WTC11 (cell line): ENCODE data around the gene OR10A4. TPM values are rescaled to one million over a fixed set of nuclear protein-coding genes. Genes with fewer than 3 reads are reported as not detected.

Experiments used
- ATAC-seq: fragments of 200-7000 bp; cut with Tn5 transposase; 2 replicates; pipeline ENCODE4 v1.10.0; 2021; ENCODE audit warnings: mild to moderate bottlenecking, moderate library complexity
- Bru-seq: library from RNA; stranded (reverse); fragments of 400-500 nt; gene quantifications from one replicate; lab custom pipeline; 2021; lab: Mats Ljungman, UMichigan
- CTCF ChIA-PET: fragments of 300-600 bp; sonication (Branson Sonifier 250); formaldehyde crosslinking; loops from one replicate; lab custom pipeline; 2021; ENCODE audit warnings: antibody characterized with exemption; lab: Charles Lee
- POLR2A ChIA-PET: fragments of 350-600 bp; sonication (Branson Sonifier 250); formaldehyde crosslinking; loops from one replicate; lab custom pipeline; 2021; ENCODE audit warnings: antibody characterized with exemption; lab: Charles Lee
- DNase-seq: peaks from one replicate; pipeline ENCODE4 v3.0.0; 2021; ENCODE audit warnings: low spot score
- H3K27ac Mint-ChIP-seq: 2 replicates; pipeline ENCODE4 v1.8.0; 2021; ENCODE audit warnings: mixed read lengths
- H3K27me3 Mint-ChIP-seq: 2 replicates; pipeline ENCODE4 v1.8.0; 2021; ENCODE audit warnings: low read depth, mild to moderate bottlenecking, moderate library complexity, mixed read lengths
- H3K36me3 Mint-ChIP-seq: 2 replicates; pipeline ENCODE4 v1.8.0; 2021; ENCODE audit warnings: mixed read lengths
- H3K4me1 Mint-ChIP-seq: 2 replicates; pipeline ENCODE4 v1.8.0; 2022; ENCODE audit warnings: mixed read lengths
- H3K4me3 Mint-ChIP-seq: 2 replicates; pipeline ENCODE4 v1.8.0; 2021; ENCODE audit warnings: mild to moderate bottlenecking, moderate library complexity, mixed read lengths
- H3K9me3 Mint-ChIP-seq: 2 replicates; pipeline ENCODE4 v1.8.0; 2021; ENCODE audit warnings: mixed read lengths
- FOXJ3 ChIP-seq: sonication (generic); formaldehyde crosslinking; IDR thresholded peaks from 2 replicates; pipeline ENCODE4 v1.9.0; 2021; ENCODE audit warnings: missing genetic modification reagents, mild to moderate bottlenecking, borderline replicate concordance
- FOXP1 ChIP-seq: sonication (generic); formaldehyde crosslinking; IDR thresholded peaks from 2 replicates; pipeline ENCODE4 v1.8.0; 2022; ENCODE audit warnings: missing genetic modification reagents, mild to moderate bottlenecking, moderate library complexity, borderline replicate concordance
- GRHL2 ChIP-seq: fragments of 250-450 bp; sonication (Bioruptor Pico); IDR thresholded peaks from 2 replicates; pipeline ENCODE4 v1.8.0; 2022; ENCODE audit warnings: mild to moderate bottlenecking, moderate library complexity; ENCODE audit not compliant: insufficient replicate concordance, severe bottlenecking
- NFYB ChIP-seq: sonication (generic); formaldehyde crosslinking; conservative IDR thresholded peaks from 2 replicates; pipeline ENCODE4 v1.8.0; 2022; ENCODE audit warnings: low read depth, missing genetic modification reagents
- NR1H2 ChIP-seq: sonication (generic); formaldehyde crosslinking; IDR thresholded peaks from 2 replicates; pipeline ENCODE4 v1.9.0; 2021; ENCODE audit warnings: mild to moderate bottlenecking, moderate library complexity, missing genetic modification reagents
- NR2C2 ChIP-seq: sonication (generic); formaldehyde crosslinking; IDR thresholded peaks from 2 replicates; pipeline ENCODE4 v1.8.0; 2022; ENCODE audit warnings: mild to moderate bottlenecking, missing genetic modification reagents
- PRRX2 ChIP-seq: fragments of 250-450 bp; sonication (Bioruptor Pico); IDR thresholded peaks from 2 replicates; pipeline ENCODE4 v1.8.0; 2021; ENCODE audit warnings: mild to moderate bottlenecking
- RELA ChIP-seq: sonication (generic); formaldehyde crosslinking; IDR thresholded peaks from 2 replicates; pipeline ENCODE4 v1.8.1; 2022; ENCODE audit warnings: missing genetic modification reagents, mild to moderate bottlenecking, borderline replicate concordance
- SMAD3 ChIP-seq: sonication (generic); formaldehyde crosslinking; IDR thresholded peaks from 2 replicates; pipeline ENCODE4 v1.8.0; 2022; ENCODE audit warnings: missing genetic modification reagents, mild to moderate bottlenecking, borderline replicate concordance
- SOX15 ChIP-seq: fragments of 250-450 bp; sonication (Bioruptor Pico); IDR thresholded peaks from 2 replicates; pipeline ENCODE4 v1.9.0; 2021; ENCODE audit warnings: mild to moderate bottlenecking
- TEAD4 ChIP-seq: sonication (generic); formaldehyde crosslinking; IDR thresholded peaks from 2 replicates; pipeline ENCODE4 v1.8.0; 2022; ENCODE audit warnings: mild to moderate bottlenecking, missing genetic modification reagents
- ZNF121 ChIP-seq: sonication (generic); formaldehyde crosslinking; IDR thresholded peaks from 2 replicates; pipeline ENCODE4 v1.8.0; 2023; ENCODE audit warnings: missing genetic modification reagents
- ZNF219 ChIP-seq: sonication (generic); formaldehyde crosslinking; IDR thresholded peaks from 2 replicates; pipeline ENCODE4 v1.8.0; 2023; ENCODE audit warnings: missing genetic modification reagents, mild to moderate bottlenecking, borderline replicate concordance
- ZNF232 ChIP-seq: sonication (generic); formaldehyde crosslinking; IDR thresholded peaks from 2 replicates; pipeline ENCODE4 v1.8.0; 2022; ENCODE audit warnings: mild to moderate bottlenecking, missing genetic modification reagents
- long read RNA-seq, 3 experiments: library from RNA in 1 of 3; library from capped mRNA in 1 of 3; library from polyadenylated mRNA in 1 of 3; unstranded in 2 of 3; stranded (forward) in 1 of 3; transcript quantifications; one replicate each; pipeline ENCODE4 v2.0.0, GENCODE V29; 2021
- total RNA-seq: library from RNA; stranded (reverse); gene quantifications from 3 replicates; pipeline ENCODE4 v1.2.3, GENCODE V29; 2021
- TF ChIP-seq, protein P1 (sequence below): sonication (generic); formaldehyde crosslinking; IDR thresholded peaks from 2 replicates; pipeline ENCODE4 v1.8.1; 2022; ENCODE audit warnings: low read depth, missing genetic modification reagents, borderline replicate concordance
- TF ChIP-seq, protein P2 (sequence below): fragments of 250-450 bp; sonication (Bioruptor Pico); IDR thresholded peaks from 2 replicates; pipeline ENCODE4 v2.1.2; 2022; ENCODE audit warnings: mild to moderate bottlenecking, moderate library complexity
- TF ChIP-seq, protein P3 (sequence below): sonication (generic); formaldehyde crosslinking; IDR thresholded peaks from 2 replicates; pipeline ENCODE4 v1.8.1; 2022; ENCODE audit warnings: missing genetic modification reagents, borderline replicate concordance
- TF ChIP-seq, protein P4 (sequence below): sonication (generic); formaldehyde crosslinking; IDR thresholded peaks from 2 replicates; pipeline ENCODE4 v1.8.1; 2022; ENCODE audit warnings: low read depth, mild to moderate bottlenecking, moderate library complexity, missing genetic modification reagents, borderline replicate concordance
- TF ChIP-seq, protein P5 (sequence below): sonication (generic); formaldehyde crosslinking; IDR thresholded peaks from 2 replicates; pipeline ENCODE4 v1.8.1; 2023; ENCODE audit warnings: mild to moderate bottlenecking, missing genetic modification reagents
- TF ChIP-seq, protein P6 (sequence below): sonication (generic); formaldehyde crosslinking; IDR thresholded peaks from 2 replicates; pipeline ENCODE4 v1.8.0; 2022; ENCODE audit warnings: missing genetic modification reagents

OR10A4 gene, protein sequence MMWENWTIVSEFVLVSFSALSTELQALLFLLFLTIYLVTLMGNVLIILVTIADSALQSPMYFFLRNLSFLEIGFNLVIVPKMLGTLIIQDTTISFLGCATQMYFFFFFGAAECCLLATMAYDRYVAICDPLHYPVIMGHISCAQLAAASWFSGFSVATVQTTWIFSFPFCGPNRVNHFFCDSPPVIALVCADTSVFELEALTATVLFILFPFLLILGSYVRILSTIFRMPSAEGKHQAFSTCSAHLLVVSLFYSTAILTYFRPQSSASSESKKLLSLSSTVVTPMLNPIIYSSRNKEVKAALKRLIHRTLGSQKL
- not detected in 3 replicates for total RNA-seq
- Bru-seq, nascent RNA, result not detected
- long read RNA-seq, experiment 1, result 0 reads
- long read RNA-seq, experiment 2, result 0 reads
- long read RNA-seq, experiment 3, result 0 reads

DNA sequence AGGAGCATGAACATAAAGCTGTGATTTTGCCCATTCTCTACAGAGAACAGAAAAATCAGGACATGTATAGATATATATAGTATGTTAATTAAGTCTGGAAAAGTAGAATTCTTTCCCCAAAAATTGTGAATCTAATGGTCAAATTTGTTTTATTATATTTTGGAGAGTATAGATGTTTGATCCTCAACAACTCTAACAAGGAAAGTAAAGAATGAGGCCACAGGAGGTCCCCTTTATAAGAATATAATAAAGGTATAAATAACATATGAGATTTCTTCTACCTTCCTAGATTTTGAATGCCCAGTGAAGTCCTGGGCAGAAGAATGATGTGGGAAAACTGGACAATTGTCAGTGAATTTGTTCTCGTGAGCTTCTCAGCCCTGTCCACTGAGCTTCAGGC is at the start of gene OR10A4:
Gene OR10A4, plus strand, starts transcription at position 301 of the 400 bp plus-strand sequence. Its CDS starts 23 bp downstream, at position 324.
- TF ChIP-seq, protein P1, sequence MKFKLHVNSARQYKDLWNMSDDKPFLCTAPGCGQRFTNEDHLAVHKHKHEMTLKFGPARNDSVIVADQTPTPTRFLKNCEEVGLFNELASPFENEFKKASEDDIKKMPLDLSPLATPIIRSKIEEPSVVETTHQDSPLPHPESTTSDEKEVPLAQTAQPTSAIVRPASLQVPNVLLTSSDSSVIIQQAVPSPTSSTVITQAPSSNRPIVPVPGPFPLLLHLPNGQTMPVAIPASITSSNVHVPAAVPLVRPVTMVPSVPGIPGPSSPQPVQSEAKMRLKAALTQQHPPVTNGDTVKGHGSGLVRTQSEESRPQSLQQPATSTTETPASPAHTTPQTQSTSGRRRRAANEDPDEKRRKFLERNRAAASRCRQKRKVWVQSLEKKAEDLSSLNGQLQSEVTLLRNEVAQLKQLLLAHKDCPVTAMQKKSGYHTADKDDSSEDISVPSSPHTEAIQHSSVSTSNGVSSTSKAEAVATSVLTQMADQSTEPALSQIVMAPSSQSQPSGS (CRISPR knock-in tag), result no peak
- TF ChIP-seq, protein P2, sequence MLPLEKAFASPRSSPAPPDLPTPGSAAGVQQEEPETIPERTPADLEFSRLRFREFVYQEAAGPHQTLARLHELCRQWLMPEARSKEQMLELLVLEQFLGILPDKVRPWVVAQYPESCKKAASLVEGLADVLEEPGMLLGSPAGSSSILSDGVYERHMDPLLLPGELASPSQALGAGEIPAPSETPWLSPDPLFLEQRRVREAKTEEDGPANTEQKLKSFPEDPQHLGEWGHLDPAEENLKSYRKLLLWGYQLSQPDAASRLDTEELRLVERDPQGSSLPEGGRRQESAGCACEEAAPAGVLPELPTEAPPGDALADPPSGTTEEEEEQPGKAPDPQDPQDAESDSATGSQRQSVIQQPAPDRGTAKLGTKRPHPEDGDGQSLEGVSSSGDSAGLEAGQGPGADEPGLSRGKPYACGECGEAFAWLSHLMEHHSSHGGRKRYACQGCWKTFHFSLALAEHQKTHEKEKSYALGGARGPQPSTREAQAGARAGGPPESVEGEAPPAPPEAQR (CRISPR knock-in tag), result no peak
- TF ChIP-seq ZNF219 (no peak), FOXP1 (CRISPR knock-in tag) (no peak), ZNF232 (no peak), SOX15 (CRISPR knock-in tag) (no peak), TEAD4 (no peak), NR2C2 (CRISPR knock-in tag) (no peak), NFYB (CRISPR knock-in tag) (no peak), GRHL2 (CRISPR knock-in tag) (no peak), ZNF121 (CRISPR knock-in tag) (no peak), FOXJ3 (CRISPR knock-in tag) (no peak), NR1H2 (no peak), SMAD3 (CRISPR knock-in tag) (no peak), RELA (CRISPR knock-in tag) (no peak), PRRX2 (CRISPR knock-in tag) (no peak)
- TF ChIP-seq, protein P3, sequence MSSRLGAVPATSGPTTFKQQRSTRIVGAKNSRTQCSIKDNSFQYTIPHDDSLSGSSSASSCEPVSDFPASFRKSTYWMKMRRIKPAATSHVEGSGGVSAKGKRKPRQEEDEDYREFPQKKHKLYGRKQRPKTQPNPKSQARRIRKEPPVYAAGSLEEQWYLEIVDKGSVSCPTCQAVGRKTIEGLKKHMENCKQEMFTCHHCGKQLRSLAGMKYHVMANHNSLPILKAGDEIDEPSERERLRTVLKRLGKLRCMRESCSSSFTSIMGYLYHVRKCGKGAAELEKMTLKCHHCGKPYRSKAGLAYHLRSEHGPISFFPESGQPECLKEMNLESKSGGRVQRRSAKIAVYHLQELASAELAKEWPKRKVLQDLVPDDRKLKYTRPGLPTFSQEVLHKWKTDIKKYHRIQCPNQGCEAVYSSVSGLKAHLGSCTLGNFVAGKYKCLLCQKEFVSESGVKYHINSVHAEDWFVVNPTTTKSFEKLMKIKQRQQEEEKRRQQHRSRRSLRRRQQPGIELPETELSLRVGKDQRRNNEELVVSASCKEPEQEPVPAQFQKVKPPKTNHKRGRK, result no peak
- TF ChIP-seq, protein P4, sequence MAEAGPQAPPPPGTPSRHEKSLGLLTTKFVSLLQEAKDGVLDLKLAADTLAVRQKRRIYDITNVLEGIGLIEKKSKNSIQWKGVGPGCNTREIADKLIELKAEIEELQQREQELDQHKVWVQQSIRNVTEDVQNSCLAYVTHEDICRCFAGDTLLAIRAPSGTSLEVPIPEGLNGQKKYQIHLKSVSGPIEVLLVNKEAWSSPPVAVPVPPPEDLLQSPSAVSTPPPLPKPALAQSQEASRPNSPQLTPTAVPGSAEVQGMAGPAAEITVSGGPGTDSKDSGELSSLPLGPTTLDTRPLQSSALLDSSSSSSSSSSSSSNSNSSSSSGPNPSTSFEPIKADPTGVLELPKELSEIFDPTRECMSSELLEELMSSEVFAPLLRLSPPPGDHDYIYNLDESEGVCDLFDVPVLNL (CRISPR knock-in tag), result no peak
- TF ChIP-seq, protein P5, sequence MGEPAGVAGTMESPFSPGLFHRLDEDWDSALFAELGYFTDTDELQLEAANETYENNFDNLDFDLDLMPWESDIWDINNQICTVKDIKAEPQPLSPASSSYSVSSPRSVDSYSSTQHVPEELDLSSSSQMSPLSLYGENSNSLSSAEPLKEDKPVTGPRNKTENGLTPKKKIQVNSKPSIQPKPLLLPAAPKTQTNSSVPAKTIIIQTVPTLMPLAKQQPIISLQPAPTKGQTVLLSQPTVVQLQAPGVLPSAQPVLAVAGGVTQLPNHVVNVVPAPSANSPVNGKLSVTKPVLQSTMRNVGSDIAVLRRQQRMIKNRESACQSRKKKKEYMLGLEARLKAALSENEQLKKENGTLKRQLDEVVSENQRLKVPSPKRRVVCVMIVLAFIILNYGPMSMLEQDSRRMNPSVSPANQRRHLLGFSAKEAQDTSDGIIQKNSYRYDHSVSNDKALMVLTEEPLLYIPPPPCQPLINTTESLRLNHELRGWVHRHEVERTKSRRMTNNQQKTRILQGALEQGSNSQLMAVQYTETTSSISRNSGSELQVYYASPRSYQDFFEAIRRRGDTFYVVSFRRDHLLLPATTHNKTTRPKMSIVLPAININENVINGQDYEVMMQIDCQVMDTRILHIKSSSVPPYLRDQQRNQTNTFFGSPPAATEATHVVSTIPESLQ, result no peak
- TF ChIP-seq, protein P6, sequence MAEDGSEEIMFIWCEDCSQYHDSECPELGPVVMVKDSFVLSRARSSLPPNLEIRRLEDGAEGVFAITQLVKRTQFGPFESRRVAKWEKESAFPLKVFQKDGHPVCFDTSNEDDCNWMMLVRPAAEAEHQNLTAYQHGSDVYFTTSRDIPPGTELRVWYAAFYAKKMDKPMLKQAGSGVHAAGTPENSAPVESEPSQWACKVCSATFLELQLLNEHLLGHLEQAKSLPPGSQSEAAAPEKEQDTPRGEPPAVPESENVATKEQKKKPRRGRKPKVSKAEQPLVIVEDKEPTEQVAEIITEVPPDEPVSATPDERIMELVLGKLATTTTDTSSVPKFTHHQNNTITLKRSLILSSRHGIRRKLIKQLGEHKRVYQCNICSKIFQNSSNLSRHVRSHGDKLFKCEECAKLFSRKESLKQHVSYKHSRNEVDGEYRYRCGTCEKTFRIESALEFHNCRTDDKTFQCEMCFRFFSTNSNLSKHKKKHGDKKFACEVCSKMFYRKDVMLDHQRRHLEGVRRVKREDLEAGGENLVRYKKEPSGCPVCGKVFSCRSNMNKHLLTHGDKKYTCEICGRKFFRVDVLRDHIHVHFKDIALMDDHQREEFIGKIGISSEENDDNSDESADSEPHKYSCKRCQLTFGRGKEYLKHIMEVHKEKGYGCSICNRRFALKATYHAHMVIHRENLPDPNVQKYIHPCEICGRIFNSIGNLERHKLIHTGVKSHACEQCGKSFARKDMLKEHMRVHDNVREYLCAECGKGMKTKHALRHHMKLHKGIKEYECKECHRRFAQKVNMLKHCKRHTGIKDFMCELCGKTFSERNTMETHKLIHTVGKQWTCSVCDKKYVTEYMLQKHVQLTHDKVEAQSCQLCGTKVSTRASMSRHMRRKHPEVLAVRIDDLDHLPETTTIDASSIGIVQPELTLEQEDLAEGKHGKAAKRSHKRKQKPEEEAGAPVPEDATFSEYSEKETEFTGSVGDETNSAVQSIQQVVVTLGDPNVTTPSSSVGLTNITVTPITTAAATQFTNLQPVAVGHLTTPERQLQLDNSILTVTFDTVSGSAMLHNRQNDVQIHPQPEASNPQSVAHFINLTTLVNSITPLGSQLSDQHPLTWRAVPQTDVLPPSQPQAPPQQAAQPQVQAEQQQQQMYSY (CRISPR knock-in tag), result no peak

More for the DNA sequence above, at the start of gene OR10A4:
- ChIA-PET CTCF (no interaction called here), POLR2A (no interaction called here)
- ATAC-seq (no peak), DNase-seq (no peak)
- peaks cover 3% of the 10 kb centered on the region; the same call in 1 of the 2 replicates for H3K27me3 Mint-ChIP-seq
- H3K4me1 Mint-ChIP-seq, result no peaks in the 10 kb centered on the region
- H3K9me3 Mint-ChIP-seq, result peaks cover 12% of the 10 kb centered on the region
- H3K36me3 Mint-ChIP-seq, result no peaks in the 10 kb centered on the region
- no peak within 1 kb of the TSS for H3K4me3 Mint-ChIP-seq
- H3K27ac Mint-ChIP-seq, result no peak within 1 kb of the TSS
